Measurements from ENCODE around the gene WIPF3.

GRCh38 chr7:29882481-29882880, 76.2 kb downstream of the WIPF3 start:
- TF ChIP-seq POLR2AphosphoS5 (IDR thresholded peaks at IDR 0.05; ENCODE audit: low read depth, low read length) (no peak), POLR2A (IDR thresholded peaks at IDR 0.05; ENCODE audit: low read depth, low read length) (no peak)
